ENCODE data around the gene PTPRH. TPM values are rescaled to one million over a fixed set of nuclear protein-coding genes. Genes with fewer than 3 reads are reported as not detected.

Gene PTPRH
- total RNA-seq, 4 donors from 2014 or later: 31.2 to 176 (median 102) TPM

GRCh38 chr19:55229145-55229788 lies 20.0 kb upstream of the PTPRH start:
- no peaks in the 10 kb centered on the region for H3K9me3 ChIP-seq
- intact Hi-C loops (cut with DNase I; ENCODE audit: low total_unique reads) (loop anchor here (1.0 kb wide), 1 partner anchor 144 kb away; no protein-coding TSS in a partner anchor), in situ Hi-C loops (cut with MboI; ENCODE audit: low pct_ligation_motif_present in 1 of 4, low pct_unique_long_range_greater_than_20kb in 1 of 4, low sequenced_read_pairs in 3 of 4) (no loop called here)
- no peak for DNase-seq
- H3K27me3 ChIP-seq: no peaks in the 10 kb centered on the region
- WGBS, 2 donors (ENCODE audit: low coverage in 1 of 2): 20 to 91% methylated on average over 1 to 18 of the region's 18 CpGs
- TF ChIP-seq POLR2AphosphoS5 (IDR thresholded peaks at IDR 0.05): no peak
- TF ChIP-seq POLR2A (IDR thresholded peaks at IDR 0.05): no peak
- no peak for TF ChIP-seq EP300 (IDR thresholded peaks at IDR 0.05; ENCODE audit: low read depth)
- no peak for TF ChIP-seq CTCF (IDR thresholded peaks at IDR 0.05)
- peaks cover 0 to 6% (median 0%) of the 10 kb centered on the region in 4 donors for H3K4me1 ChIP-seq
- no peak overlapping the region for H3K4me3 ChIP-seq
- no peak overlapping the region for H3K27ac ChIP-seq
- peaks cover 0 to 27% (median 8%) of the 10 kb centered on the region in 4 donors for H3K36me3 ChIP-seq

GRCh38 chr19:55228403-55229031 lies 19.2 kb upstream of the PTPRH start, which contains the start of gene TMEM86B:
TMEM86B (minus strand) TSS chr19:55228763; CDS start chr19:55228741, 22 bp downstream.
- in situ Hi-C loops (cut with MboI; ENCODE audit: low pct_ligation_motif_present in 1 of 4, low pct_unique_long_range_greater_than_20kb in 1 of 4, low sequenced_read_pairs in 3 of 4): no loop called here
- DNase-seq: no peak
- H3K36me3 ChIP-seq: peaks cover 0 to 27% (median 8%) of the 10 kb centered on the region in 4 donors
- H3K27ac ChIP-seq: peak within 1 kb of the TSS in 1 of 4 donors; percentile 15
- 83% methylated on average over 5 of the region's 12 CpGs; no CpG with 5 or more reads in 1 of the 2 donors for WGBS, 2 donors (ENCODE audit: low coverage in 1 of 2)
- H3K27me3 ChIP-seq: no peaks in the 10 kb centered on the region
- H3K4me1 ChIP-seq: peaks cover 0 to 6% (median 0%) of the 10 kb centered on the region in 4 donors
- H3K4me3 ChIP-seq: no peak within 1 kb of the TSS
- intact Hi-C loops (cut with DNase I; ENCODE audit: low total_unique reads): loop anchor here (1.0 kb wide), 1 partner anchor 145 kb away; no protein-coding TSS in a partner anchor
- H3K9me3 ChIP-seq: no peaks in the 10 kb centered on the region
- TF ChIP-seq POLR2AphosphoS5 (IDR thresholded peaks at IDR 0.05) (no peak), POLR2A (IDR thresholded peaks at IDR 0.05) (no peak), EP300 (IDR thresholded peaks at IDR 0.05; ENCODE audit: low read depth) (no peak), CTCF (IDR thresholded peaks at IDR 0.05) (no peak)

- TF ChIP-seq EP300 (IDR thresholded peaks at IDR 0.05; ENCODE audit: low read depth): no peak
- no peak for TF ChIP-seq CTCF (IDR thresholded peaks at IDR 0.05)
- no peak for TF ChIP-seq POLR2A (IDR thresholded peaks at IDR 0.05)
- Histone ChIP-seq H3K36me3 (peaks cover 0 to 27% (median 8%) of the 10 kb centered on the region in 4 donors), H3K27me3 (no peaks in the 10 kb centered on the region), H3K27ac (peak overlapping the region in 1 of 4 donors; percentile 15), H3K4me1 (peaks cover 0 to 6% (median 0%) of the 10 kb centered on the region in 4 donors), H3K4me3 (no peak overlapping the region), H3K9me3 (no peaks in the 10 kb centered on the region)
- intact Hi-C loops (cut with DNase I; ENCODE audit: low total_unique reads): no loop called here
- DNase-seq: no peak
- in situ Hi-C loops (cut with MboI; ENCODE audit: low pct_ligation_motif_present in 1 of 4, low pct_unique_long_range_greater_than_20kb in 1 of 4, low sequenced_read_pairs in 3 of 4): no loop called here
- 69% methylated on average over 16 of the region's 17 CpGs; no CpG with 5 or more reads in 1 of the 2 donors for WGBS, 2 donors (ENCODE audit: low coverage in 1 of 2)
Measured at GRCh38 chr19:55228015-55228391, 18.7 kb upstream of the PTPRH start.

- no peak overlapping the region for H3K4me3 ChIP-seq
- H3K36me3 ChIP-seq: peaks cover 0 to 27% (median 8%) of the 10 kb centered on the region in 4 donors
- TF ChIP-seq POLR2AphosphoS5 (IDR thresholded peaks at IDR 0.05) (no peak), POLR2A (IDR thresholded peaks at IDR 0.05) (no peak), EP300 (IDR thresholded peaks at IDR 0.05; ENCODE audit: low read depth) (no peak), CTCF (IDR thresholded peaks at IDR 0.05) (no peak)
- in situ Hi-C loops (cut with MboI; ENCODE audit: low pct_ligation_motif_present in 1 of 4, low pct_unique_long_range_greater_than_20kb in 1 of 4, low sequenced_read_pairs in 3 of 4): no loop called here
- no peaks in the 10 kb centered on the region for H3K9me3 ChIP-seq
- no peak overlapping the region for H3K27ac ChIP-seq
- intact Hi-C loops (cut with DNase I; ENCODE audit: low total_unique reads): no loop called here
- WGBS, 2 donors (ENCODE audit: low coverage in 1 of 2): 93 to 94% methylated on average over 3 to 24 of the region's 25 CpGs
- DNase-seq: no peak
- peaks cover 0 to 6% (median 0%) of the 10 kb centered on the region in 4 donors for H3K4me1 ChIP-seq
- no peaks in the 10 kb centered on the region for H3K27me3 ChIP-seq
Measured at GRCh38 chr19:55227241-55228014, 18.1 kb upstream of the PTPRH start.

Measured in transverse colon (tissue), 4 donors.